GM23248 (cell line): ENCODE data around the gene IQGAP1. TPM values are rescaled to one million over a fixed set of nuclear protein-coding genes. Genes with fewer than 3 reads are reported as not detected.

Experiments used
- DNase-seq: peaks from one replicate; pipeline ENCODE4 v3.0.0-alpha.2; 2015
- H2AFZ ChIP-seq: fragments of 200-600 bp; sonication (generic); 2 replicates; pipeline ENCODE4 v1.6.1; 2016; ENCODE audit warnings: antibody characterized with exemption
- H3F3A ChIP-seq: fragments of 200-600 bp; sonication (generic); 2 replicates; pipeline ENCODE4 v1.6.1; 2016; ENCODE audit warnings: mild to moderate bottlenecking, antibody characterized with exemption, mixed run types; ENCODE audit not compliant: insufficient read depth
- H3K27ac ChIP-seq: fragments of 200-600 bp; sonication (generic); 2 replicates; pipeline ENCODE4 v1.5.1; 2016; ENCODE audit warnings: mild to moderate bottlenecking
- H3K27me3 ChIP-seq: fragments of 200-600 bp; sonication (generic); replicated peaks from 2 replicates; pipeline ENCODE4 v1.6.1; 2016; ENCODE audit warnings: mild to moderate bottlenecking; ENCODE audit not compliant: insufficient read depth
- H3K36me3 ChIP-seq: fragments of 200-600 bp; sonication (generic); 2 replicates; pipeline ENCODE4 v1.6.1; 2016; ENCODE audit warnings: low read depth, mild to moderate bottlenecking
- H3K4me1 ChIP-seq: fragments of 200-600 bp; sonication (generic); 2 replicates; pipeline ENCODE4 v1.6.1; 2016; ENCODE audit warnings: mild to moderate bottlenecking; ENCODE audit not compliant: insufficient read depth
- H3K4me2 ChIP-seq: fragments of 200-600 bp; sonication (generic); one replicate; pipeline ENCODE4 v1.6.1; 2016; ENCODE audit warnings: mild to moderate bottlenecking; ENCODE audit not compliant: unreplicated experiment
- H3K4me3 ChIP-seq: fragments of 200-600 bp; sonication (generic); 2 replicates; pipeline ENCODE4 v1.5.1; 2016; ENCODE audit warnings: mild to moderate bottlenecking
- H3K79me2 ChIP-seq: fragments of 200-600 bp; sonication (generic); 2 replicates; pipeline ENCODE4 v1.6.1; 2016; ENCODE audit warnings: mild to moderate bottlenecking; ENCODE audit not compliant: insufficient read depth
- H3K9ac ChIP-seq: fragments of 200-600 bp; sonication (generic); 2 replicates; pipeline ENCODE4 v1.6.1; 2016; ENCODE audit warnings: mild to moderate bottlenecking
- H3K9me2 ChIP-seq: fragments of 200-600 bp; sonication (generic); 2 replicates; pipeline ENCODE4 v1.6.1; 2016; ENCODE audit warnings: mixed run types, mild to moderate bottlenecking, moderate library complexity; ENCODE audit not compliant: insufficient read depth
- H3K9me3 ChIP-seq: fragments of 200-600 bp; sonication (generic); one replicate; pipeline ENCODE4 v1.6.1; 2017; ENCODE audit warnings: low read depth
- H4K20me1 ChIP-seq: fragments of 200-600 bp; sonication (generic); 2 replicates; pipeline ENCODE4 v1.6.0; 2016; ENCODE audit not compliant: insufficient read depth
- EZH2 ChIP-seq: fragments of 200-600 bp; sonication (generic); IDR thresholded peaks from 2 replicates; pipeline ENCODE4 v1.6.1; 2018; ENCODE audit warnings: antibody characterized with exemption, mild to moderate bottlenecking; ENCODE audit not compliant: insufficient read depth, poor library complexity, severe bottlenecking
- EZH2phosphoT487 ChIP-seq: fragments of 200-600 bp; sonication (generic); IDR thresholded peaks from 2 replicates; pipeline ENCODE4 v1.6.1; 2018; ENCODE audit warnings: antibody characterized with exemption, moderate library complexity, mild to moderate bottlenecking, low read depth; ENCODE audit not compliant: insufficient read depth
- WGBS, 2 experiments: methylation state at CpG; one replicate each; pipeline ENCODE4 v1.1.6; 2015 to 2017; ENCODE audit warnings: low lambda C conversion rate in 2 of 2, low coverage in 1 of 2; ENCODE audit errors: missing lambda C conversion rate in 2 of 2; 5-methylcytosine and 5-hydroxymethylcytosine counted together
- in situ Hi-C: fragments of 300-500 bp; cut with MboI; formaldehyde crosslinking; loops from 2 replicates; pipeline ENCODE4 v1.15.0; 2020
- polyA plus RNA-seq: library from polyadenylated mRNA; unstranded; fragments of >200 nt; fragmentation: Nextera tagmentation; extraction: Ambion mirVana; gene quantifications from 2 replicates; pipeline ENCODE4 v1.2.1, GENCODE V29; 2016
- total RNA-seq: library from RNA; depleted of rRNA; stranded (reverse); fragments of >200 nt; shearing (Covaris generic); gene quantifications from 2 replicates; pipeline ENCODE4 v1.2.3, GENCODE V29; 2014

The IQGAP1 gene
- total and polyA plus RNA-seq, 2 experiments from 2014 or later = 101 to 185 TPM

DNA sequence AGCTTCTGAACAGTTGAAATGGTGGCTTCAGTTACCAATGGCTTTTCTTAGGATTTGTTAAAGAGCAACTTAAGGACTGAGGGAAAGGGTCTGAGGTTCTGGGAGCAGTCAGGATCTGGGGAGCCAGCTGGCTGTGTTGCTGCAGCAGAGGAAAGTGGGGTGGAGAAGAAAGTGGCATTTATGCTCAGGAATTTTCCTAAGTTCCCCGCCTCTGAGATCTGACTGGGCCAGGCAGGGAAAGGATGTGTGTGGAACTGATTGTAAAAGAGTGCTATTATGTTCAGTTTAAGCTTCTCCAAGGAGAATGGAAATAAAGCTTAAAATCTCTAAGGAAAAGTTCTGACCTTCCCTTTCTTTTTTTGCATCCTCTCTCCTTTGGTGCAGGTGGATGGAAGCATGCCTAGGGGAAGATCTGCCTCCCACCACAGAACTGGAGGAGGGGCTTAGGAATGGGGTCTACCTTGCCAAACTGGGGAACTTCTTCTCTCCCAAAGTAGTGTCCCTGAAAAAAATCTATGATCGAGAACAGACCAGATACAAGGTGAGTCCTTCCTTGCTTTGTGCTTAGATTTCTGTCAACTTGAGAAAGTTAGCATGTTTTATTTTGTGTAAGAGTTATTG, 37.8 kb downstream of the IQGAP1 start:
- no peak for DNase-seq
- Histone ChIP-seq H3K4me1 (peaks cover 45% of the 10 kb centered on the region), H3K27me3 (no peaks in the 10 kb centered on the region), H3K9me3 (no peaks in the 10 kb centered on the region), H2AFZ (no peak overlapping the region), H3K9me2 (no peaks in the 10 kb centered on the region), H3K9ac (no peak overlapping the region), H3K36me3 (peaks cover 20% of the 10 kb centered on the region), H3K79me2 (peaks cover 97% of the 10 kb centered on the region), H3K4me3 (no peak overlapping the region), H4K20me1 (peaks cover 18% of the 10 kb centered on the region; the same call in 1 of the 2 replicates), H3K4me2 (no peak overlapping the region), H3K27ac (no peak overlapping the region), H3F3A (peaks cover 20% of the 10 kb centered on the region)
- TF ChIP-seq EZH2phosphoT487 (no peak), EZH2 (no peak)
- in situ Hi-C loops = no loop called here
- WGBS, 2 experiments = 89 to 90% methylated on average over 2 of the region's 2 CpGs

DNA sequence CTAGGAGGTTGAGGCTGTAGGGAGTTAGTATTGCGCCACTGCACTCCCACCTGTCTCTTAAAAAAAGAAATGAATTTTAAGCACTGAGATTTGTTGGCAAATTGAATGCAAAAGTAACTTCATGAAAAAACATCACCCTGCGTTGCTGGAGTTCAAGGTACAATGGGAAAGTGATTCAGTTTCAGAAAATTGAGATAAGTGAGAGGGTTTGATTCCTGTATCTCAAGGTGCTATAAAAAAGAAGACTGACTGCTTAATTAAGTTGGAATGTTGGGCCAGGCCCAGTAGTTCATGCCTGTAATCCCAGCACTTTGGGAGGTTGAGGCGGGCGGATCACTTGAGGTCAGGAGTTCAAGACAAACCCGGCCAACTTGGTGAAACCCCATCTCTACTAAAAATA, 39.1 kb downstream of the IQGAP1 start:
- peaks cover 31% of the 10 kb centered on the region for H3K4me1 ChIP-seq
- in situ Hi-C loops = no loop called here
- H4K20me1 ChIP-seq = peaks cover 8% of the 10 kb centered on the region; the same call in 1 of the 2 replicates
- no peaks in the 10 kb centered on the region for H3K9me3 ChIP-seq
- peaks cover 29% of the 10 kb centered on the region for H3K36me3 ChIP-seq
- peaks cover 6% of the 10 kb centered on the region; the same call in 1 of the 2 replicates for H3F3A ChIP-seq
- no peak overlapping the region for H3K9ac ChIP-seq
- no peak overlapping the region for H3K27ac ChIP-seq
- no peak overlapping the region for H2AFZ ChIP-seq
- no peaks in the 10 kb centered on the region for H3K9me2 ChIP-seq
- TF ChIP-seq EZH2 = no peak
- TF ChIP-seq EZH2phosphoT487 = no peak
- no peak for DNase-seq
- no peak overlapping the region for H3K4me2 ChIP-seq
- 96 to 99% methylated on average over 5 of the region's 5 CpGs for WGBS, 2 experiments
- H3K27me3 ChIP-seq = no peaks in the 10 kb centered on the region
- H3K4me3 ChIP-seq = no peak overlapping the region
- peaks cover 97% of the 10 kb centered on the region for H3K79me2 ChIP-seq

DNA sequence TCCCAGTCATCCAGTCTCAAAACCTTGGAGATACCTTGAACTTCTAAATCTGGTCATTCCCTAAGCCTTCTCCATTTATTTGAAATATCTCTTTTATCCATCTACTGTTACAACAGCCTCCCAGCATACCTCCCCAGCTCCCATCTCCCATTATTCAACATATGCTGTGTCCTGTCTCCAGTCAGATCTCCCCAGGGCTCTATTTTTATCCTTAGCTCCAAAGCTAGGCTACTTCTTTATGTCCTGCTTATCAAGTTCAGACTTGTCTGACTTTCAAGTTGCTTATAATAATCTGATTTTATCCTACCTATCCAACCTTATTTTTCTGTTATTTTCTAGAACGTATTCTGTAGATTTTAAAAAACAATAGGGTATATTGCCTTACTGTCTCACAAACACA, 44.2 kb downstream of the IQGAP1 start:
- H3F3A ChIP-seq = peaks cover 6% of the 10 kb centered on the region; the same call in 1 of the 2 replicates
- no peak overlapping the region for H2AFZ ChIP-seq
- no peak for TF ChIP-seq EZH2
- TF ChIP-seq EZH2phosphoT487 = no peak
- no peaks in the 10 kb centered on the region for H3K4me1 ChIP-seq
- no peak overlapping the region for H3K4me3 ChIP-seq
- in situ Hi-C loops = no loop called here
- H3K79me2 ChIP-seq = peaks cover 94% of the 10 kb centered on the region
- H4K20me1 ChIP-seq = no peaks in the 10 kb centered on the region
- H3K4me2 ChIP-seq = no peak overlapping the region
- no peaks in the 10 kb centered on the region for H3K9me2 ChIP-seq
- H3K27me3 ChIP-seq = no peaks in the 10 kb centered on the region
- H3K9ac ChIP-seq = no peak overlapping the region
- H3K27ac ChIP-seq = no peak overlapping the region
- DNase-seq = no peak
- 97 to 100% methylated on average over 1 of the region's 1 CpG for WGBS, 2 experiments
- H3K36me3 ChIP-seq = peaks cover 47% of the 10 kb centered on the region
- no peaks in the 10 kb centered on the region for H3K9me3 ChIP-seq

DNA sequence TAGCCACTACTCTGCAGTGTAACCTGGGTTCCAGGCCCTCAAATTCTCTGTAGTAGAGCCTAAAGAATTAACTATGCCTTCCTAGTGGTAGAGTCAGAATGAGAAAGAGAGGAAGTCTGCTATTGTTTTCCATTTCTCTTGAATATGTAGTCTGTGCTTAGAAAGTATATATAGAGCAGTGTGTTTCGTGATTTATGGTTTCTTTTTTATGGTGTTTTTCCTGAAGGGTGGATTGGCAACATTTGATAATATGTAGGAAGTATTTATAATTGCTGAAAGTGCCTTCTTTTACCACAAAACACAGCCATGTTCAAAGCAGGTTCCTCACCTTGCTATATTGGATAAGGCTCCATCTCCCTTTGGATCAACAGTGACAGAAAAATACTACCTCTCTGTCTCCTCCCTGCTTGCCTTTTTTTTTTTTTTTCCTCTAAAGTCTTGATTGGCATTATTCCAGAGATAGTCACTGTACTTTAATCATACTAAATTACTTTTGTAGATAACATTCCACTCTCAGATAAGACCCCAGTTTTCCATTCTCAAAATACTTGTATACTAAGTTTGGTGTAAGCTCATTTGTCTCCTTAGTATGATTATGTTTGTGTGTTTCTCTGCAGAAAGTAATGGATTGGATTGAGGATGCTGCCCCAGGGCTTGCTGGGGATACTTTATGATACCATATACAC, 47.8 kb downstream of the IQGAP1 start:
- Histone ChIP-seq H3K9ac (no peak overlapping the region), H3K4me1 (no peaks in the 10 kb centered on the region), H2AFZ (no peak overlapping the region), H3K9me2 (no peaks in the 10 kb centered on the region), H3K36me3 (peaks cover 38% of the 10 kb centered on the region), H3K27ac (no peak overlapping the region), H3K4me3 (no peak overlapping the region), H3K9me3 (no peaks in the 10 kb centered on the region), H3K27me3 (no peaks in the 10 kb centered on the region), H3K4me2 (no peak overlapping the region), H3F3A (no peaks in the 10 kb centered on the region; the same call in 1 of the 2 replicates), H3K79me2 (peaks cover 95% of the 10 kb centered on the region), H4K20me1 (no peaks in the 10 kb centered on the region)
- WGBS, 2 experiments = 97 to 98% methylated on average over 1 of the region's 1 CpG
- TF ChIP-seq EZH2 (no peak), EZH2phosphoT487 (no peak)
- in situ Hi-C loops = no loop called here
- no peak for DNase-seq
